Erythroblast (primary cell): ENCODE data around the gene TAF6L.
A peak's percentile ranks its signal among the peaks of the same experiment; 100 is the strongest.
"Not testable (repeated sequence)": the region's sequence is repeated elsewhere in the genome, so short reads cannot be mapped to it uniquely, and the experiment has no call there.

ENCODE experiments used
- DNase-seq, 2 experiments: peaks; one replicate each; lab custom pipeline; 2025; lab: John Stamatoyannopoulos, UW
- GATA1 ChIP-seq: IDR thresholded peaks from 2 replicates; pipeline ENCODE4 v1.6.1; 2011; ENCODE audit warnings: low read depth, mild to moderate bottlenecking, control low read depth, low read length, moderate library complexity
- POLR2A ChIP-seq: IDR thresholded peaks from 2 replicates; pipeline ENCODE4 v1.6.1; 2011; ENCODE audit warnings: mild to moderate bottlenecking, low read length

The TAF6L gene

DNA sequence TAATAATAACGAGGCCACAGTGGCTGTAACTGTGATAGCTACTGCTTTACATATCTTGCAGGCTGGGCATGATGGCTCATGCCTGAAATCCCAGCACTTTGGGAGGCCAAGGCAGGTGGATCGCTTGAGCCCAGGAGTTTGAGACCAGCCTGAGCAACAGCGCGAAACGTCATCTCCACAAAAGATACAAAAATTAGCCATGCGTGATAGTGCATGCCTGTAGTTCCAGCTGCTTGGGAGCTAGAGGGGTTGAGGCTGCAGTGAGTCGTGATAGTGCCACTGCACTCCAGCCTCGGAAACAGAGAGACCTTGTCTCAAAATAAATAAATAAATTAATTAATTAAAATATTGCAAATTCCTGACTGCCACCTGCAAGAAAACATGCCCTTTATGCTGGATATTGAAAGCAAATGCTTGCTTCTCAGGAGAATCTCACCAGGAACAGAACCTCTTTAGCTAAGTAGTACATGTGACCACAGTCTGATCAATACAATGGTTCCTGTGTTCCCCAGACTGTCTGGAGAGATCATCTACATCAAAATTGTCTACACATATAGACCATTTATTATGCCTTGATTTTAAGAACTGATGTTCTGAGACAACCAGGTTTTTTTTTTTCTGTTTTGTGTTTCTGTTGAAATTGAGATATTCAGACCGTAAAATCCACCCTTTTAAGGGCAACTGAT is 23.6 kb upstream of the TAF6L start:
- DNase-seq = no peak
- TF ChIP-seq POLR2A (no peak), GATA1 (no peak)

DNA sequence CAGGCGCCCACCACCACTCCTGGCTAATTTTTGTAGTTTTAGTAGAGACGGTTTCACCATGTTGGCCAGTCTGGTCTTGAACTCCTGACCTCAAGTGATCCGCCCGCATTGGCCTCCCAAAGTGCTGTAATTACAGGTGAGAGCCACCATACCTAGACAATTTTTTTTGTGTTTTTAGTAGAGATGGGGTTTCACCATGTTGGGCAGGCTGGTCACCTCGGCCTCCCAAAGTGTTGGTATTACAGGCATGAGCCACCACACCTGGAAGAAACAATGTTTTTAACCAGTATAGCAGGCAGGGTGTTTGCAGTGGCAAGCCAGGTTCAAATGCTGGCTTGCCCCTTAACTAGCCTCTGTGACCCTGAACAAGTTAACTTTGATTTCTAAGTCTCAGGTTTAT is 21.3 kb upstream of the TAF6L start:
- not testable (repeated sequence) for DNase-seq

DNA sequence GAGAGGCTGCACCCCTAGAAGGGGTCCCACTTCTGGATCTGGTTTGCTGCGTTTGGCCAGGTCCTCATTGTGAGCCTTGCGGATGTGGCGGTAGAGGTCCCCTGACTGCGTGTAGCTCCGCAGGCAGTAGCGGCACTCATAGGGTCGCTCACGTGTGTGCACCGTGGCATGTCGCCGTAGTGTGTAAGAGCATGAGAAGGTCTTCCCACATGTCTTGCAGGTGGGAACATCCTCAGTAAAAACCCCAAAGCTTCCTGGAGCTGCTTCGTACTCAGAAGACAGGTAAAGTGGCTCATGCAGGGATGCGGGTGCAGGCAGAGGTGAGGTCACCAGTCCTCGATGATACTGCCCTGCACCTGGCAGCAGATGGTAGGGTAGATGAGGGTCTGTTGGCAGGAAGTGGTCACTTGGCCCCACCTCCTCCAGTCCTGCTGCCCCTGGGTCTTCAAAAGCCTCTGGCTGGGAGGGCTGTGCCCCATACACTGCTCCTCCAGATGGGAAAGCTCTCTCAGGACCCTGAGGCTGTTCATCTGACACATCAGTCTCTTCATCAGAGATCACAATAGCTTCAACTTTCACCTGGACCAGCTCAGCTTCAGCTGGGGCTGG is 18.9 kb upstream of the TAF6L start:
- no peak for DNase-seq
- TF ChIP-seq GATA1 (no peak), POLR2A (no peak)

- no peak for TF ChIP-seq GATA1
- no peak for TF ChIP-seq POLR2A
- no peak for DNase-seq
Measured at GRCh38 chr11:62752994-62753735, 18.0 kb upstream of the TAF6L start.

DNA sequence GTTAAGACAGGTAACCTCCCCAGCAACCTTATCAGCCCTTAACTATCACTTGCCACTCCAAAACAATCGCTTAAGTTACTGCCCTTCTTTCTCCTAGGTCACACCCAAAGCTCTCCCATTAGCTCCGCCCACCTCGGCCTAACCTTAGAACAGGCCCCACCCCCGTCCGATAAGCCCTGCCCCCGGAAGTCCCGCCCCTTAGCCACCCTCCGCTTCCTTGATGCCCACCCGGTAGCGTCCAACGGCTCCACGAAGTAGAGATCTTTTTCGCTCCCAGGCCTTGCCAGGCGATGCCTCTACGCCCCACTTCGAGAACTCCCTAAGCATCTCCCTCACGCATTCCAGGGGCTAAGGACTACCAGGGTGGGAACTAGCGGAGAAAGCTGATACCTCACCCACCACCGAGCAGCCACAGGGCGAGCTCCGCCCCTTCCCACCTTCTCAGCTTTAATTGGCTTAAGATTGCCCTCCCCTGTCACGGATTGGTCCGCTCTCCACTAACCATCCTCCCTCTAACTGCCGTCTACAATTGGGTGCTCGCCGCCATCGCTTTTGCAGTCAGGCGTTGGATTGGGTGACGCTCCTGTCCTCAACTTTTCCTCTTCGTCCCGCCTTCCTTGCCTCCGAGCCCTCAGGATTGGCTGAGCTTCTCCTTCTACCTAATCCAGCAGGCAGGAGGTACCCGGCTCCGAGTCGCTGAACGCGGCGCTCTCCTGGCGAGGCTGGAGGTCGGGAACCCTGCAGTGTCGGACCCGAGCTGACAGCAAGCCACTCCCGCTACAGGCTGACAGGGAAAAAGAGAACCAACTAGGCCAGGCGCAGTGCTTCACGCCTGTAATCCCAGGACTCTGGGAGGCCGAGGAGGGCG is 17.2 kb upstream of the TAF6L start, which contains the start of gene ZBTB3:
Gene ZBTB3 (minus strand): TSS at position 425 of the 868 bp plus-strand sequence. CDS start 496 bp downstream, outside the sequence.
- TF ChIP-seq POLR2A (peak; percentile 99), GATA1 (no peak)
- peak; percentile 100 for DNase-seq

GRCh38 chr11:62755086-62755615 is 16.0 kb upstream of the TAF6L start:
- DNase-seq = no peak
- TF ChIP-seq POLR2A (no peak), GATA1 (no peak)

DNA sequence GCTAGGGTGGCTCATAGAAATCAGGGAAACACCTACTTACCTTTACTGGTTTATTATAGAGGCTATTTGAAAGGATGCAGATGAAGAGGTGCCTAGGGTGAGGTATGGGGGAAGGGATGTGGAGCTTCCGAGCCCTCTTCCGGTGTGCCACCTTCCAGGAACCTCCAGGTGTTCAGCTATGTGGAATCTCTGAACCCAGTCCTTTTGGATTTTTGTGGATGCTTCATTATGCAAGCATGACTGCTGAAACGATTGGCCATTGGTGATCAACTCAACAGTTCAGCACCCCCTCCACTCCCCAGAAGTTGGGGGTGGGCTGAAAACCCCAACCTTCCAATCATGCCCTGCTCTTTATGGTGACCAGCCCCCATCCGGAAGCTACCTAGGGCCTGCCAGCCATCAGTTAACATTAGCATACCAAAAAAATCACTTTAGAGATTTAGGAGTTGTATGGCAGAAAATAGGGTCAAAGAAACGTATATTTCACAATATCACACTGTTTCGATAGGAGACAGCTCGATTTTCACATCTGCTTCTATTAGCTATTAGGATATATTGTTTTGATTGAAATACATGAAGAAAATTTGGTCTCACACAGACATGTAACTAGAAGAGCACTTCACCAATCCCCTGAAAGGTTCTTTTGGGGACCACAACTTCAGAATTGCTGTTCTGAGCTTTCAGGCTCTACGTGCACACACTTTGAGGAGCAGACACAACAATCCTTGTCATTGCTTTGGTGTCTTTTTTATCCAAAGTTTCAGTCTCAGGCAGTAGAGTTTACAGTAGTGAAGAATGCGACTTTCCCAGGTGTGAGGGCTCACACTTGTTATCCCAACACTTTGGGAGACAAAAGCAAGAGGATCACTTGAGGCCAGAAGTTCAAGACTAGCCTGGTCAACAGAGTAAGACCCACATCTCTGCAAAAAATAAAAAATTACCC is 13.1 kb upstream of the TAF6L start:
- DNase-seq = no peak
- TF ChIP-seq GATA1 = no peak

DNA sequence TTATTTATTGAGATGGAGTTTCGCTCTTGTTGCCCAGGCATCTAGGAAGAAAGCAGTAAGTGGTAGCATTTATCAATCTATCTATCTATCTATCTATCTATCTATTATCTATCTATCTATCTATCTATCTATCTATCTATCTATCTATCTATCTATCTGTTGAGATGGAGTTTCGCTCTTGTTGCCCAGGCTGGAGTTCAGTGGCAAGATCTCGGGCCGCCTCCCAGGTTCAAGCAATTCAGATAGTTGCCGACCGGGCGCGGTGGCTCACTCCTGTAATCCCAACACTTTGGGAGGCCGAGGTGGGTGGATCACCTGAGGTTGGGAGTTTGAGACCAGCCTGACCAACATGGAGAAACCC is 10.3 kb upstream of the TAF6L start:
- DNase-seq = peak; percentile 39 to 49

GRCh38 chr11:62770778-62771143 is 435 bp upstream of the TAF6L start:
- peak; percentile 70 to 73 for DNase-seq
- TF ChIP-seq POLR2A (no peak), GATA1 (no peak)

- TF ChIP-seq POLR2A = no peak
- TF ChIP-seq GATA1 = no peak
- DNase-seq = no peak
Measured at GRCh38 chr11:62774407-62774806, 3.2 kb downstream of the TAF6L start.

DNA sequence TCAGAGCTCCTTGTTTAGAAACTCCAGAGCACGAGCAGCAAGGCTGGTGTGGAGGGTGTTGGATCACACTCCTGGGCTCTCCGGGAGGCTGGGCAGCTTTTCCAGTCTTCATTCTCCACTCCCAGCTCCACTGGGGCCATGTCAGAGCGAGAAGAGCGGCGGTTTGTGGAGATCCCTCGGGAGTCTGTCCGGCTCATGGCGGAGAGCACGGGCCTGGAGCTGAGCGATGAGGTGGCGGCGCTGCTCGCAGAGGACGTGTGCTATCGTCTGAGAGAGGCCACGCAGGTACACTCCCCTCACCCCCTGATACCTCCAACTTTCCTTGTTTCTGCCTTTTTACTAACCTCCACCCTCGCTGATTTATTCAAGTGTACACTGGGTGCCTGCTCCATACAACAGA is 4.5 kb downstream of the TAF6L start:
- DNase-seq = no peak
- TF ChIP-seq GATA1 (no peak), POLR2A (no peak)

- TF ChIP-seq POLR2A = no peak
- no peak for TF ChIP-seq GATA1
Measured at GRCh38 chr11:62777389-62777788, 6.2 kb downstream of the TAF6L start.

More at GRCh38 chr11:62777389-62777788, 6.2 kb downstream of the TAF6L start:
- DNase-seq = no peak
